ENCODE results near the gene SLC7A8. TPM values are rescaled to one million over a fixed set of nuclear protein-coding genes. Genes with fewer than 3 reads are reported as not detected.

Gene SLC7A8
- under 0.01 and 1.4 TPM in 2 replicates for total RNA-seq

DNA sequence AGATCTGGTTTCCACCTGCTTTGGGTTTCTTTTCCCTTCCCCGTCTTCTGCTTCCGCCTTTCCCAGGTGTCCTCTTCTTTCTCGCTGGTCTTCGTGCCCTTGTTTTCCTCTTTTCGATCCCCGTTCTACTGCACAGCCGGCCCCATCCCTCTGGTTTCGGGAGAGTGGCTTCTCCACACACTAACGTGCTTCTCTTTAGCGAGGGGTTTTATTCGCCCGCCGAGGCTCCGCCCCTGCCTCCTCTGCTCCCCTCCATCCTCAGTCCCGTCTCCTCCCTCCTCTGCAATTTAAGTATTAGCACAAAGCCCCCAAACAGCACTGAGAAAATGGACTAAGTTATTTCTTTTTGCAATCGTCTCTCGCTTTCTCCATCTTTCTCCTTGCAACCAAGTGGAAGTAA is at the start of gene SLC7A8:
Gene SLC7A8 (minus strand): TSS at position 182 of the 400 bp plus-strand sequence. CDS start 746 bp downstream, outside the sequence.

DNA sequence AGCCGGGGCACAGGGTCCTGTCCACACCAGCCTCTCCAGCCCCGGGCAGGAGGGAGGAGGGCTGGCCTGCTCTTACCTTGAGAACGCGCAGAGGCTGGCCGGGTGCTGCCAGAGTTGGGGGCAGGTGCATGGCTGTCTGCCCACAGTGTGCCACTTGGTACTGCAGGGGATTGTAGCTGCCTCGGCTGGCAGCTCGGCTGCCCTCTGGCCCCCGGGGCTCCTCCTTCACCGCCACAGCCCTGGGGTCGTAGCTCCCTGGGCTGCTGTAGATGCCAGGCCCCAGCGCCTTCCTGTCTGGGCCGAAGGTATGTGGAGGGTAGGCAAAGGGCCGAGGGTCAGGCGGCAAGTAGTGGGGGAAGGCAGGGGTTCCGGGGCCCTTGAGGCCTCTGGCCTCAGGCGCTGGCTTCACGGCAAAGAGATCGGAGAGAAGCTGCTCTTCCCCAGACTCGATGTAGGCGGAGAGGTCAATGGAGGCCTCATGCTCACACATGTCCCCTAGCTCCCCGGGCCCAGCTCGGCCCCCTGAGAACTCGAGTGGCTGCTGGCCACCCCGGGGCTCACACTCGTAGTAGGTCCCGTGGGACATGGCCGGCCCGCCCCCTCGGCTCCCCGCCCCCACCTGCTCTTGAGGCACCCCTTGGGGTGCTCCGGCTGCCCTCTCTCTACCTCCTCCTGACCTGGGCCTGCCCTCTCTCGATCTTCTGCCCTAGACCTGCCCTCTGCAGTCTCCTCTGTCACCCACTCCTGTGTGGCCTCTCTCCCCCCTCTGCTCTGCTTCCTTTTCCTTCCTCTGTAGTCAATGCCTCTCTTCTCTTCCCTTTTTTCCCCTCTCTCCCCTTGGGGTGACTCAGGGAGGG is 64.7 kb downstream of the SLC7A8 start, which contains the start of gene CEBPE:
Gene CEBPE (minus strand): TSS at position 750 of the 857 bp plus-strand sequence. CDS start 164 bp downstream, at position 586.

DNA sequence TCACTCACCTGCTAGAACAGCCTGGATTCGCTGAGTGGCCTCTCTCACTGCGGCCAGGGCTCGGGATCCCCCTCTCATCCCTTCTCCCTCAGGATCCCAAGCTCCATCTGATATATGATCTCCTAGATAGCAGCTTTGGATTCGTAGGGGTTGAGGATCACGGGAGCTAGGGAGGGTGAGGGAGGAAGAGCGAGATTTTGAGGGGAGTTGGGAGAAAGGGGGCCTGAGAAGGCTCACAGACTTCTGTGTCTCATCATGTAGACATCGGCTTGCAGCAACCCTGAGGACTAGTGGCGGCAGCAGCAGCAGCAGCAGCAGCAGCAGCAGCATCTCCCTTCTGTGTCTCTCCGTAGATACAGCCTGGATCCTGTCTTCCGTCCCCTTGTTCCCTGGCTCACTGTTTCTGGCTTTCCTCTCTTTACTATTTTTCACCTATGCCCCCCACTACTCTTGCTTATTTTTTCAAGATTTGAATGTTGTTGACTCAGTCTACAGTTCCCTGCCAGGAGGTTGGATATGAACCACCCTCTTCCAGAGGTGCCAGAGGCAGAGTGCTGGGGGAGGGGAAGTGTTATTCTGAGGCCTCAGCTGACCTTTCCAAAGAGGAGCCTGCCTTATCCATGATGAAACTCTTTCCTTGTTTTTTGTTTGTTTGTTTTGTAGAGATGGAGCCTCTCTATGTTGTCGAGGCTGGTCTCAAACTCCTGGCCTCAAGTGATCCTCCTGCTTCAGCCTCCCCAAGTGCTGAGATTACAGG is 78.7 kb downstream of the SLC7A8 start, which contains the start of gene CIROP:
Gene CIROP (minus strand): TSS at position 399 of the 757 bp plus-strand sequence. CDS start 69 bp downstream, at position 330.

DNA sequence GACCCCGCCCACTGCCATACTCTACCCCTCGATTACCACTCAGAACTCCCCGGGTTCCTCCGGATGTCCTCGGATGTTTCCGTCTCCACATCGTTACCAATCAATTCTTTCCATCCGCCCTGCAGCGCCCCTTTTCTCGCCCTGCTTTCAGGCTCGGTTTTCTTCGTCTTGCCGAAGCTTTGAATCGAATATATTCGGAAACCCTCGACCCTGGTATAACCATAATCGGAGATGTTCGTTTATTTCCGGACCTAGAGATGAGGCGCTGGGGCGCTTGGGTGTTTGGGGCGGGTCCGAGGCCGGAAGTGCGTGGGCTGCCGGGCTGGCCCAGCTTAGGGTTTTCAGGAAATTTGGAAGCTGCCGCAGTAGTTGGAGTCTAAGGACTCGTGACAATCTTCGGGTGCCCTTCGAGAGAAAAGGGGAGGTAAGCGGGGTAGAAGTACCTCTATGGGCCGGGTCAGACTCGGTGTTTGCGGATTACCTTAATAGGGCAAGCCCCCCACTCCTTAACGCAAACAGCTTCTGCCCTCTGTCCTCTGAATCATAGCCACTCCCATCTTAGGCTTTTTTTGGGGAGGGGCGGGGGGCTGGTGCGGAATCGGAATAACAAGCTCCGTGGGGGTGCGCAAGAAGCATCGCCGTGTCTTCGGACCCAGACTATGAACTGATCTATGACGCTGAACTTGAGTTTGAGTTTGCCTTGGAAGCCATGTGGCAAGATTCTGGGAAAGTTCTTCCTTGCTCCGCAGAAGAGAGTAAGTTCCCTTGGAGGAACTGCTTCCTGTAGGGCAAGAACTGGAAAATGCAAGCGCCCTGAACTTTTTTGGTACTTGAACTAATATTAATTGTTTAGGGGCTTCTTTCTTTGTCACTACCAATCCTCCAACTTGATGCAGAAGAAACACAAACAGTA is 88.0 kb downstream of the SLC7A8 start, which contains the start of gene C14orf119:
Gene C14orf119 (plus strand): TSS at position 310 of the 913 bp plus-strand sequence. CDS start 2,154 bp downstream, outside the sequence.

GRCh38 chr14:23094666-23095195 is 88.7 kb downstream of the SLC7A8 start, which contains the start of gene ACIN1:
TSS of gene ACIN1 (minus strand) at chr14:23095136. CDS start at chr14:23095112, 24 bp downstream.

Other genes starting within 250 kb of the SLC7A8 start
- gene HAUS4, start 226.6 kb downstream of the SLC7A8 start, total RNA-seq, result 33.7 and 45.9 TPM in 2 replicates
- gene AJUBA, start 201.1 kb downstream of the SLC7A8 start, total RNA-seq, result 47.0 and 53.0 TPM in 2 replicates
- 5.8 and 7.0 TPM in 2 replicates for gene C14orf93, start 173.5 kb downstream of the SLC7A8 start, total RNA-seq
- gene PSMB5, start 148.8 kb downstream of the SLC7A8 start, total RNA-seq, result 283 and 415 TPM in 2 replicates
- under 0.01 TPM in 1 of 2 replicates, not detected in the other for gene PSMB11, start 141.4 kb downstream of the SLC7A8 start, total RNA-seq
- 6.2 and 10.2 TPM in 2 replicates for gene CDH24, start 126.1 kb downstream of the SLC7A8 start, total RNA-seq
- gene ACIN1, start 88.5 kb downstream of the SLC7A8 start, total RNA-seq, result 46.8 and 87.8 TPM in 2 replicates
- 38.1 and 57.7 TPM in 2 replicates for gene C14orf119, start 88.2 kb downstream of the SLC7A8 start, total RNA-seq
- gene CIROP, start 78.7 kb downstream of the SLC7A8 start, total RNA-seq, result not detected in 2 replicates
- not detected in 2 replicates for gene CEBPE, start 64.4 kb downstream of the SLC7A8 start, total RNA-seq
- not detected in 2 replicates for gene RNF212B, start 54.3 kb upstream of the SLC7A8 start, total RNA-seq
- gene HOMEZ, start 102.5 kb upstream of the SLC7A8 start, total RNA-seq, result 2.5 and 4.2 TPM in 2 replicates
- gene PPP1R3E, start 119.2 kb upstream of the SLC7A8 start, total RNA-seq, result 1.9 and 5.6 TPM in 2 replicates
- 18.3 and 18.4 TPM in 2 replicates for gene BCL2L2, start 123.2 kb upstream of the SLC7A8 start, total RNA-seq
- gene PABPN1, start 137.8 kb upstream of the SLC7A8 start, total RNA-seq, result 61.7 and 123 TPM in 2 replicates
- gene SLC22A17, start 169.2 kb upstream of the SLC7A8 start, total RNA-seq, result 11.5 and 40.9 TPM in 2 replicates
- gene EFS, start 181.5 kb upstream of the SLC7A8 start, total RNA-seq, result 4.2 and 4.6 TPM in 2 replicates
- gene IL25, start 189.1 kb upstream of the SLC7A8 start, total RNA-seq, result not detected in 2 replicates
- gene CMTM5, start 193.4 kb upstream of the SLC7A8 start, total RNA-seq, result 0.28 and 0.58 TPM in 2 replicates
- gene MYH6, start 224.6 kb upstream of the SLC7A8 start, total RNA-seq, result not detected in 2 replicates